NT2/D1 (cell line): ENCODE results near the gene TPM4.

Experiments
- DNase-seq: peaks from one replicate; pipeline ENCODE4 v3.0.0-alpha.2; 2011; ENCODE audit warnings: low read depth, low spot score
- H3K27me3 ChIP-seq: 2 replicates; pipeline ENCODE4 v1.6.0; 2011; ENCODE audit warnings: mild to moderate bottlenecking; ENCODE audit not compliant: insufficient read length, insufficient read depth
- H3K36me3 ChIP-seq: 2 replicates; pipeline ENCODE4 v1.6.1; 2011; ENCODE audit warnings: mild to moderate bottlenecking, low read length, mixed read lengths; ENCODE audit not compliant: insufficient read depth, insufficient read length
- H3K4me1 ChIP-seq: 2 replicates; pipeline ENCODE4 v1.5.1; 2011; ENCODE audit not compliant: insufficient read depth, insufficient read length
- H3K4me3 ChIP-seq: 2 replicates; pipeline ENCODE4 v1.5.1; 2011; ENCODE audit warnings: low read depth; ENCODE audit not compliant: insufficient read length
- H3K9ac ChIP-seq: 2 replicates; pipeline ENCODE4 v1.6.0; 2011; ENCODE audit warnings: low read depth; ENCODE audit not compliant: insufficient read length
- H3K9me3 ChIP-seq: 2 replicates; pipeline ENCODE4 v1.5.1; 2011; ENCODE audit warnings: mild to moderate bottlenecking, low read length; ENCODE audit not compliant: insufficient read depth
- SUZ12 ChIP-seq: IDR thresholded peaks from 2 replicates; pipeline ENCODE4 v1.6.1; 2011; ENCODE audit not compliant: insufficient read length, insufficient read depth; ENCODE audit errors: extremely low read depth
- YY1 ChIP-seq: IDR thresholded peaks from 2 replicates; pipeline ENCODE4 v1.6.1; 2011; ENCODE audit not compliant: insufficient read length, insufficient read depth
- ZNF274 ChIP-seq: IDR thresholded peaks from 2 replicates; pipeline ENCODE4 v1.6.1; 2011; ENCODE audit warnings: mild to moderate bottlenecking, low read depth, low read length

Gene TPM4

DNA sequence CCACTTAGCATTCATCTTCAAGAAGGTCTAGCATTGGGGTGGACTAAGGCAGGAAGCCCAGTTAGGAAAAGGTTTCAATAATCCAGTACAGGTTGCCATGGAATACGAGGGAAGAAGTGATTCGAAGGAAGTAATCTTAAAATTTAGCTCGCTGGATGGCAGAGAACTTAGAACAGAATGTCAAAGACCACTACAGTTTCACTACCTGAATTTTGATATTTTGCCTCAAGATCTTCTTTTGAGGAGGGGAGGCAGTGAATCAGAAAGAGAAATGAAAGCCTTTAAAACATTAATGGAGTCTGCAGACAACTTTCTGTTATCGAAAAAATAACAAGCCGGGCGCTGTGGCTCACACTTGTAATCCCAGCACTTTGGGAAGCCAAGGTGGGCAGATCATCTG, 28.4 kb downstream of the TPM4 start:
- Histone ChIP-seq H3K4me3 (no peak overlapping the region), H3K9ac (no peak overlapping the region), H3K27me3 (no peaks in the 10 kb centered on the region), H3K36me3 (peaks cover 41% of the 10 kb centered on the region), H3K4me1 (peaks cover 5% of the 10 kb centered on the region), H3K9me3 (no peaks in the 10 kb centered on the region)
- no peak for DNase-seq
- TF ChIP-seq ZNF274 (no peak), SUZ12 (no peak), YY1 (no peak)

DNA sequence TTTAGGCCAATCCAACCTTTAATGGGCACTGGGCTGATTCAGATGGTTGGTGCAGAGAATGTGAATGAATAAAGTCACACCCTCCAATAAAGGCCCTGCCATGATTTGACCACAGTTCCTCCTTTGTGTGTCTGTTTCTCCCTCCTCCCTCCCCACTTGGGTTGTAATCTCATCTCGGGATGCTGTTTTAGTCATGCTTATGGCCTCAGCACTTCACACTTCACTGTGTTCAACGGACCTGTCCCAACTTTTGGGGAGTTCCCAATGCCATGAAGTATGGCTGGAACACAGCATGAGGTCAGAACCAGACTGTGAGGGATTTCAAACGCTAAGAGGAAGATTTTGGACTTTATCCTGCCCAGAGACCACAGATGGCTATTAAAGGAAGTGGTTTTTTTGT, 29.8 kb downstream of the TPM4 start:
- no peaks in the 10 kb centered on the region for H3K9me3 ChIP-seq
- TF ChIP-seq SUZ12 (no peak), YY1 (no peak), ZNF274 (no peak)
- no peak overlapping the region for H3K9ac ChIP-seq
- H3K36me3 ChIP-seq = peaks cover 27% of the 10 kb centered on the region
- H3K27me3 ChIP-seq = no peaks in the 10 kb centered on the region
- peaks cover 5% of the 10 kb centered on the region for H3K4me1 ChIP-seq
- DNase-seq = no peak
- H3K4me3 ChIP-seq = no peak overlapping the region

DNA sequence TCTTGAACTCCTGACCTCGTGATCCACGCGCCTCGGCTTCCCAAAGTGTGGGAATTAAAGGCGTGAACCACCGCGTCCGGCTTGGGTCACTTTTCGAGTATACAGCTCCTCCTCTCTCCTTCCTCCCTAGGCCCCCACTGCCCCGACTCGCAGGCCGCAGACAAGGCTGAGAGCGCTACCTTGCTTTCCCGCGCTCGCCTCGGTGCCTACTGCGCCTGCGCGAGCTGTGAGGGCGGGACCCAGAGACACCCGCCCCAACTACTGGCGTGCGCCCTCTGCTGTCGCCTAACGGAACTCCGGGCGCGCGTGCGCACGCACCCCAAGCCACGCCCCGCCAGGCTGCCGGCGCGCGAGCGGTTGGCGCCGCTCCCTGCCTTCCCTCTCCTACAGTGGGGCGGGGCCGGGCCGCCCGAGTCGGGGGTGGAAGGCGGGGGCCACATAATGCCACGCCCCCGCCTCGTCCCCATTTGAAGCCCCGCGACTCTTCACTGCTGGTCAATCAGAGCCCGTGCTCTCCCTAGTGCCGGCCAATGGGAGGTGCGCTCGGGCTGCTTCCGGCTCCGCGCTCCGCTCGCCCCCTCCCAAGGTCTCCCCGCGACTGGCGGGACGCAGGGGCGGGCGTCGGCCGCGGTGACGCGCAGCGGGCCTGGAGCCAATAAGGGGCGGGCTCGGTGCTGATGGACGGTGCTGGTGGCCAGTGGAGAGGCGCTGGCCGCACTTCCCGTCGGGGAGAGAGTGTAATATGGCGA, 35.0 kb downstream of the TPM4 start, which contains the start of gene RAB8A:
Gene RAB8A, plus strand, starts transcription at position 730 of the 749 bp plus-strand sequence. Its CDS starts 13 bp downstream, at position 743.
- Histone ChIP-seq H3K27me3 (no peaks in the 10 kb centered on the region), H3K9me3 (no peaks in the 10 kb centered on the region), H3K4me1 (peaks cover 20% of the 10 kb centered on the region), H3K4me3 (peak within 1 kb of the TSS; percentile 99), H3K36me3 (peaks cover 36% of the 10 kb centered on the region), H3K9ac (peak within 1 kb of the TSS; percentile 98)
- TF ChIP-seq ZNF274 (no peak), YY1 (no peak), SUZ12 (no peak)
- peak; percentile 98 for DNase-seq

DNA sequence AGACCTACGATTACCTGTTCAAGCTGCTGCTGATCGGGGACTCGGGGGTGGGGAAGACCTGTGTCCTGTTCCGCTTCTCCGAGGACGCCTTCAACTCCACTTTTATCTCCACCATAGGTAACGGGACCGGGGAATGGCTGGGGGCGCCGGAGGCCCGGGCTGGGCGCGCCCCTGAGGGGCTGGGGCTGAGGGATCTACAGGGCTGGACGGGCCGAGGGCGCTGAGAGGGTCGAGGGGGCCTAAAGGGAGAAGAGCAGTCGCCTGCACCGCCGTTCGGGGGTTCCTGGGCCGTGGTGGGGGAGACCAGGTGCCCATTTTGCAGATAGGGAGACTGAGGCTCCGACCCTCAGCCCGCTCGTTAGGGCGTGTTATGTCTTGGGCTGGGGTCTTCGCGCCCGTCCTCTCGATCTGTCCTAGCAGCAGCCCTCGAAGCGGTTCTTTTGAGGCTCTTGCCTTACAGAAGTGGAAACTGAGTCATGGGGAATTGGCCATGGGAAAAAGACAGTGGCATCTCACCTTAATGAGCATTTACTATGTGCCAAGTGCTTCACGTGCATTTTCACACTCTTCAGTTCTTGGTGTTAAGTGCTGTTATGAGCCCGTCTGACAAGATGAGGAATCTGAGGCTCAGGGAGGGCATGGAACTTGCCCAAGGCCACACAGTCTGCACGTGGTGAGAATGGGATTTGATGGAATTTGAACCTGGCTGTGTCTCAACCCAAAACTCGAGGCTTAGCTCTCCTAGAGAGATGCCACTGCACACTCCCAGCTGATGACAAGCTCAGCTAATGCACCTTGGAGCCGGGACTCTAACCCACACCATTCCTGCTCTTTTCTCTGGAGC, 35.8 kb downstream of the TPM4 start:
- Histone ChIP-seq H3K27me3 (no peaks in the 10 kb centered on the region), H3K4me3 (peak overlapping the region; percentile 99), H3K9ac (peak overlapping the region; percentile 98), H3K4me1 (peaks cover 20% of the 10 kb centered on the region), H3K9me3 (no peaks in the 10 kb centered on the region), H3K36me3 (peaks cover 37% of the 10 kb centered on the region)
- DNase-seq = no peak
- TF ChIP-seq ZNF274 (no peak), YY1 (peak; percentile 56), SUZ12 (no peak)

DNA sequence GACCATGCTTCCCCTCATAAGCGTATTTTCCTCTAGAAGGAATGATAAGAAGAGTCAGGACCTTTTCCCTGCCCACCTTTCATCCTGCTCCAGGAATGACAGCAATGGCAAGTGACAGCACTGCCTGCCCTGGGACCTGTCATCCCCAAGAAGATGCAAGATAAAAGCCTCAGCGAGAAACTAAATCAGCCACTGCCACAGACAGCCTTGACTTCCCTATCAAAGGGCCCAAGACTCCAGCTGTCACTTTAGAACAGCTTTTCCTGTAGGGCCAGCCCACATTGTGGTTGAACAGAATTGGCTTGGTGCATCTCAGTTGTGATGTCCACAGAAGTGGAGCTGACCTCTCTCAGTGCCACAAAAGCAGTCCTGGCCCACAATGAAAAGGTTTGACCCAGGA, 36.5 kb downstream of the TPM4 start:
- Histone ChIP-seq H3K4me1 (peaks cover 15% of the 10 kb centered on the region), H3K4me3 (peak overlapping the region; percentile 99), H3K9ac (peak overlapping the region; percentile 98), H3K27me3 (no peaks in the 10 kb centered on the region), H3K9me3 (no peaks in the 10 kb centered on the region), H3K36me3 (peaks cover 42% of the 10 kb centered on the region)
- TF ChIP-seq ZNF274 (no peak), YY1 (no peak), SUZ12 (no peak)
- no peak for DNase-seq

DNA sequence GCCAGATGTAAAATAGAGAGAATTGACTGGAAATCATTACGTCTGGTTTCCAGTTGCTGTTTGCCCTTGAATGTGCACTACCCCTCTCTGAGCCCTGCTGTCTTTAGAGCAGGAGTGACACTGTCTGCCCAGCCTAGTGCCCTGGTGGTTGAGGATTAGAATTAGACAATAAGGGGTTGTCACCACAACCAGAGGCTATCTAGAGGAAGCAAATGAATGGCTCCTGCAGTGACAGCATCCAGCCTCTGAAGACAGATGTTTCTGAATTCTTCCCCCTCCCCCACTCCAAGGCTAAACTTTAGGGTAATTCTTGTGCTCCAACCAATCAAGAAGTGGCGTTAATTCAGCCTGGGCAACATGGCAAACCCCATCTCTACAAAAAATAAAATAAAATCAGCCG, 37.4 kb downstream of the TPM4 start:
- H3K27me3 ChIP-seq = no peaks in the 10 kb centered on the region
- H3K36me3 ChIP-seq = peaks cover 52% of the 10 kb centered on the region
- no peak for DNase-seq
- no peak overlapping the region for H3K9ac ChIP-seq
- no peak overlapping the region for H3K4me3 ChIP-seq
- TF ChIP-seq ZNF274 (no peak), YY1 (no peak), SUZ12 (no peak)
- no peaks in the 10 kb centered on the region for H3K9me3 ChIP-seq
- H3K4me1 ChIP-seq = peaks cover 15% of the 10 kb centered on the region

DNA sequence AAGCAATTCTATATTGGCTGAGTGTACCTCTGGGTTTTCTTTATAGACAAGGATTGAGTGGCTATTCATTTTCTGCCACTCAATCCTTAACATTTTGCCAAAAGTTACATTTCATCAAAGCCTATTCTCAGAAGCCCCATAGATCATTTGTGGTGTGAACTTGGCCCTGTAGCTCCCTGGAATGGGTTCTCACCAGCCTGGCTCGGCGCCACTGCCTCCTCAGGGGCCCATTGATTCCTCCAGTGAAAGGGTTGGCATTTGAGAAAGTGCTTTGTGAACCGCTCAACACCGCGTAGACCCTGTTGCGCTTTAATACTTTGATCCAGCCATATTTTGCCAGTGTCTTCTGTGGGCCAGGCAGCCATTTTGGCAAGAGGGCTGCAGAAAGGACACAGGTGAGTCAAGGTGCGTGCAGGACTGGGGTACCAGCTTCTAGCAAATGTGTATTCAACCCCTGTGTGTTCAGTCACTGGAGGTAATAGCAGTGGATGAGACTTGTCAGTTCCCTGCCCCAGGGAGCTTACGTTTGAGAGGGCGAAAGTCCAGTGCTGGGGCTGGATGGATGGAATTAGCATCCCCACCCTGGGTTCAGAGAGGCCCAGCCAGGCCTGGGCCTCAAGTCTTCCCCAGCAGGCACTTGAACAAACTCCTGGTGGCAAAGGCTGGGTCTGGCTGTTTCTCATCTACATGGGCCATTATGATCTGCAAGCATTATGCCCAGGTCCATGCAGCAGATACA, 39.2 kb downstream of the TPM4 start:
- Histone ChIP-seq H3K4me3 (no peak overlapping the region), H3K9ac (no peak overlapping the region), H3K4me1 (peaks cover 15% of the 10 kb centered on the region), H3K9me3 (no peaks in the 10 kb centered on the region), H3K36me3 (peaks cover 68% of the 10 kb centered on the region), H3K27me3 (no peaks in the 10 kb centered on the region)
- DNase-seq = no peak
- no peak for TF ChIP-seq YY1
- no peak for TF ChIP-seq ZNF274
- TF ChIP-seq SUZ12 = no peak
